Testis (tissue), 2 donors: ENCODE results near the gene TDRD3.

ENCODE experiments used
- POLR2A ChIP-seq: fragments of 450-650 bp; IDR thresholded peaks from one replicate; pipeline ENCODE4 v1.6.1; 2017; ENCODE audit warnings: antibody characterized with exemption, mild to moderate bottlenecking, moderate library complexity
- TF ChIP-seq, protein P1 (sequence below), 3 experiments: fragments of 450-650 bp in 2 of 3; fragments of 200-600 bp in 1 of 3; sonication (generic) in 1 of 3; IDR thresholded peaks; one replicate each; pipeline ENCODE4 v1.5.1; 2016 to 2019; ENCODE audit warnings: antibody characterized with exemption in 3 of 3, mild to moderate bottlenecking in 2 of 3, moderate library complexity in 1 of 3

DNA sequence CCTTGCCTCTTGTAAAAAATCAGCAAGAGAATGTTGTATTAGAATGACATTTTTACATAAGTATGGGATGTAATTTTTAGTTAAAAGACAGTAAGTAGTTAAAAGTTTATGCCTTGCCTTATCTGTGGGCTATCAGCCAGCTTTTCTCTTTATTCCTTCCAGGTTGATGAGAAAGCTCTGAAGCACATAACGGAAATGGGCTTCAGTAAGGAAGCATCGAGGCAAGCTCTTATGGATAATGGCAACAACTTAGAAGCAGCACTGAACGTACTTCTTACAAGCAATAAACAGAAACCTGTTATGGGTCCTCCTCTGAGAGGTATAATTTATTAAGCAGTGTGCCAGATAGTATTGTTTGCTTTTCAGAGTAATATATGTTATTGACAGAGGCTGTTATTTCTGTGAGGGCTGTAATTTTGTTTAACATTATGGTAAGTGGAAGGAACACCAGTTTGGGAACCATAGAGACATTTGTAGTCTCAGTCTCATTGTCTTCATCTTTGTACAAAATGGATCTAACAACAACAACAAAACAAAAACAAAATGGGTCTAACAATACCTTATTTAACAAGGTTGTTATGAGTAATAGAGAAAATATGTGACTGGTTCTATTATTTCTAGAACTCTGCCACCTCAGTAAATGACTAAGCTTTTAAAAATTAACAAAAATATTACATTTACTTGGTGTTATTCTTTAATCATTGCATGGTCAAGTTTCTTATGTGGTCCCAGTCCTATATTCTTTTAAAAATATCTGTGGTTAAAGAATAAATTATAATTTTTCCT, 112.8 kb downstream of the TDRD3 start:
- TF ChIP-seq, protein P1, sequence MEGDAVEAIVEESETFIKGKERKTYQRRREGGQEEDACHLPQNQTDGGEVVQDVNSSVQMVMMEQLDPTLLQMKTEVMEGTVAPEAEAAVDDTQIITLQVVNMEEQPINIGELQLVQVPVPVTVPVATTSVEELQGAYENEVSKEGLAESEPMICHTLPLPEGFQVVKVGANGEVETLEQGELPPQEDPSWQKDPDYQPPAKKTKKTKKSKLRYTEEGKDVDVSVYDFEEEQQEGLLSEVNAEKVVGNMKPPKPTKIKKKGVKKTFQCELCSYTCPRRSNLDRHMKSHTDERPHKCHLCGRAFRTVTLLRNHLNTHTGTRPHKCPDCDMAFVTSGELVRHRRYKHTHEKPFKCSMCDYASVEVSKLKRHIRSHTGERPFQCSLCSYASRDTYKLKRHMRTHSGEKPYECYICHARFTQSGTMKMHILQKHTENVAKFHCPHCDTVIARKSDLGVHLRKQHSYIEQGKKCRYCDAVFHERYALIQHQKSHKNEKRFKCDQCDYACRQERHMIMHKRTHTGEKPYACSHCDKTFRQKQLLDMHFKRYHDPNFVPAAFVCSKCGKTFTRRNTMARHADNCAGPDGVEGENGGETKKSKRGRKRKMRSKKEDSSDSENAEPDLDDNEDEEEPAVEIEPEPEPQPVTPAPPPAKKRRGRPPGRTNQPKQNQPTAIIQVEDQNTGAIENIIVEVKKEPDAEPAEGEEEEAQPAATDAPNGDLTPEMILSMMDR (IDR thresholded peaks at IDR 0.05) = no peak
- no peak for TF ChIP-seq POLR2A
